ENCODE data around the gene VAMP2.

Gene VAMP2

DNA sequence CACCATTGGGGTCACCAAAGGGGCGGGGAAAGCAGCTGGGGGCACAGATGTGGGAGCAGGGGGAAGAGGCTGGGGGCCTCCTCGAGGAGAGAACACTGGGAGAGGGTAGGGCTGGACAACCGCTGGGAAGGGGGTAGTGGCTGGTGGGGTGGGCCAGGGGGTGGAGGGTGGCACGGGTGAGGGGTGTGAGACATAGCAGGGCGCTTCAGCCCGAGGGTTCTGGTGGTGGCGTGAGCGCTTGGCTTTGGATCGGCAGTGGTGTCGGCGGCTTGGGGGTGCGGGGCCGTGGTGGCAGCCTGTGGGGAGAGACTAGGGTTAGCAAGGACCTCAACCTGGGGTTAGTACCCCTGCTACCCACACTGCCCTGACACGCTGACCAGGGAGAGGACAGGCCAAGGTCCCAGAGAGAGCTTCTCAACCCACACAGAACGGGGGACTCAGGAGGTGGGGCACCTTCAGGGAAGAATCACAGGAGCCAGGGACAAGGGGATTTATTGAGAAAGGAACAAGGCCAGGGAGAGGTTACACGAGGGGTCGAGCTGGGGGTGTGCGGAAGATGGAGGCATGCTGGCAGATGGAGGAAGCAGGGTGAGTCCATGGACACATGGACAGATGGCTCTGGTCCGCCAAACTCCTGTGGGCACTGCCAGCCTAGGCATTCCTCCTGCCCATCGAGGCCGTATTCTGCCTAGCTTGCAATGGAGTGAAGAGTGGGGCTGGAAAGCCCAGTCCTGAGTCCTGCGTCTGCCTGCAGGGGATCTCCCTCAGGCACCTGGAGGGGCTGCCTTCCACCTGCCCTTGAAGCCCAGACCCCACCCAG, 19.0 kb downstream of the VAMP2 start:
- DNase-seq (ENCODE audit: low read depth in 2 of 2): no peak

DNA sequence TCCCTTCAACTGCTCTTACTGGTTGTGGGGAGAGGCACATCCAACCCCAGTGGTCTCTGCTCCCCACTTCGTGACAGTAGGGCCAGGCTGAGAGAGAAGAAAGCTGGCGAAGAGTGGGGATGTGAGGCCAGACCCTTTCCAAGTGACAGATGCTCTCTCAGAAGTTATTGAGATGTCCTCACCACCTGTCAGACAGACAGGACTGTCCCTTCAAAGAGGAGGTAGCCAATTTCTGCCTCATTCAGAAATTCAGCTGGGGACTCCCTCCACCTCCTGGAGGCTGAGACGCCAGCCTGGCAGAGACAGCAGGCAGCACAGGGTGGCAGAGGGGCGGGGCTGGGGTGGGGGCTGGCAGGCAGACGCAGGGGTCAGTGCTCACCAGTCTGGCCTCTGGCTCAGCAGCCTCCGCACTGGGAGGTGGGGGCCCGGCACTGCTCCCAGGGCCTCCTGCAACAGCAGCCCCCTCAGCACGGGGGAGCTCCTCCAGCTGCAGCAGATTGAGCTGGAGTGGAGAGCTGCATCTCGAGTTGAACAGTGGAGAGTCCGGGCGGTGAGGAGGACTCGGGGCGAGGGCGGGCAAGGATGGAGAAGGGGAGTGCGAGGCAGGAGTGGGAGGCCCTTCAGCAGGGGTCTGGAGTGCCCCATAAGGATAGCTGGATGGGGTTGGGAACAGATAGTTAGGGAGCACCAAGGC, 19.7 kb downstream of the VAMP2 start:
- DNase-seq (ENCODE audit: low read depth in 2 of 2): no peak

DNA sequence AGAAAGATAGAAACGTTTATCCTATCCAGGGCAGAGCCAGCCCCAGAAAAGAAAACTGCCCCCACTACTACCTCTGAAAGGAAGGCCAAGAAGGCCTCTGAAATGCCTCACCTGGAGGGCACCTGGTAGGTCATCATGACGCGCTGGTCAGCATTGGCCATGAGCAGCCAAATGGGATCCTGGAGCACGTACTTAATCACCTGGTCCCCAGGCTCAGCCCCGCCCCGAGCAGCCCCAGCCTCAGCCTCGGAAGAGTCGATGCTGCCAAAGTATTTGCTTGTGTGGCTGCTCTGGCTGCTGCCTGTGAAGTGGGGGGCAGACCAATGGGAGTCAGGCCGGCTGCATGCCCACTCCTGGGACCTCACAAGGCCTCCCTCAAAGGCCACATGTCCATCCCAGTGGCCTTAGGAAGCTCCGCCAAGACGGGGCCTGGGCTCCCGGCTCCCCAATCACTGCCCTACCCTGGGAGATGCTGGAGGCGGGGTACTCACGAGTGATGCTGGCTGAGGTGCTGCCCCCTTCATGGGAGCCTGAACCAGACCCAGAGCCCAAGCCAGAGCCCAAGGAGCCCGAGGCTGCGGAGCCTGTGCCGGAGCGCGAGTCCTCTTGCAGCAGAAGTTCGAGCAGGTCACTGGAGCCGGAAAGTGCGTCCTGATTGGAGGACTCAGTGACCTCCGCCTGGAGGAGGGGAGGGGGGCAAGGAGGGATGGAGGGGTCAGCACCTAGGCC, 20.4 kb downstream of the VAMP2 start:
- no peak for DNase-seq (ENCODE audit: low read depth in 2 of 2)

GRCh38 chr17:8141741-8142140, 21.0 kb downstream of the VAMP2 start:
- no peak for DNase-seq (ENCODE audit: low read depth in 2 of 2)

DNA sequence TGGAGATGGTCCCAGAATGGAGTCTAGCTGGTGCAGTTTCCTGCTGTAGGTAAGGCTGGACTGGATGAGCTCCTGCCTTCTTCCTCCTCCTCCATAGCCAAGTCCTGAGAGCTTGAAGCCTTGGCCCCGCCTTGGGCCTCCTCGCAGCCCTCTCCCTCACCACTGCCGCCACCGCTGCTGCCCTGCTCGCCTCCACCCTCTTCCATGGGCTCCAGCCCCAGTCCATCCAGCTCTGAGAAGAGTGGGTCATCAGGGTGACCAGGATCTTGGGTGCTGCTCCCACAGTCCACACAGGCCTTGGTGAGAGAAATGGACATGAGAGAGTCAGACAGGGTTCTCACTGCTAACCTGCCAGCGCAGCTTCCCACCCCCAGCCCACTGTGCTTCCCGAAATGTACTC, 21.7 kb downstream of the VAMP2 start:
- DNase-seq (ENCODE audit: low read depth in 2 of 2): no peak

GRCh38 chr17:8140065-8141029, 22.4 kb downstream of the VAMP2 start:
- no peak for DNase-seq (ENCODE audit: low read depth in 2 of 2)

DNA sequence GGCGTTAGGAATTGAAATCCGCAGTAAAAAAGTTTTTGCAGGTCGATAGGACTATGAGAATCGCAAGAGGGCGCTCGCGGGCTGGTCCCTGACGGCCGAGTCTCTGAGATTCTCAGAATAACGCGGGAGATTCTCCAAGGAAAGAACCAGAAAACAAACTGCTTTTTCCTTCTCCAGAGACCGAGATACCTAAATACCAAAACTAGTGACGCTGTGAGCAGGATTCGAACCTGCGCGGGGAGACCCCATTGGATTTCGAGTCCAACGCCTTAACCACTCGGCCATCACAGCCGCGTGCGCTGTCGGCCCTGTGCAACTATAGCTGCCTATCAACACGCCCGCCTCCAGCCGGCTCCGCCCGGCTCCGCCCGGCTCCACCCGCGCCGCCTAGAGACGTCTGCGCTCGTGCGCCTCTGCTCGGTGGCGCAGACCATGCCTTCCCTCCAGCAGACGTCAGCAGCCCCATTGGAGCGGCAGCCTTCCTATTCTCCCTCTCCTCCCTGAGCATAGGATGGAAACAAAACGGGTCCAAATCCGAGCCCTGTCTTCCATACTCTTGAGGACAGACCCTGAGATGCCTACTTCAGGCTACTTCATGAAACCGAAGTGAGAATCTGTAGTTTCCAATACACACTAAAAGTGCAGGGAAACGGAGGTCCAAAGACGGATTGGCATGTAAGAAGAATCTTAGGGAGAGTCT, 23.9 kb downstream of the VAMP2 start:
- DNase-seq (ENCODE audit: low read depth in 2 of 2): peak; percentile 91 to 94

- no peak for DNase-seq (ENCODE audit: low read depth in 2 of 2)
Observed at GRCh38 chr17:8138374-8138671, 24.4 kb downstream of the VAMP2 start.

DNA sequence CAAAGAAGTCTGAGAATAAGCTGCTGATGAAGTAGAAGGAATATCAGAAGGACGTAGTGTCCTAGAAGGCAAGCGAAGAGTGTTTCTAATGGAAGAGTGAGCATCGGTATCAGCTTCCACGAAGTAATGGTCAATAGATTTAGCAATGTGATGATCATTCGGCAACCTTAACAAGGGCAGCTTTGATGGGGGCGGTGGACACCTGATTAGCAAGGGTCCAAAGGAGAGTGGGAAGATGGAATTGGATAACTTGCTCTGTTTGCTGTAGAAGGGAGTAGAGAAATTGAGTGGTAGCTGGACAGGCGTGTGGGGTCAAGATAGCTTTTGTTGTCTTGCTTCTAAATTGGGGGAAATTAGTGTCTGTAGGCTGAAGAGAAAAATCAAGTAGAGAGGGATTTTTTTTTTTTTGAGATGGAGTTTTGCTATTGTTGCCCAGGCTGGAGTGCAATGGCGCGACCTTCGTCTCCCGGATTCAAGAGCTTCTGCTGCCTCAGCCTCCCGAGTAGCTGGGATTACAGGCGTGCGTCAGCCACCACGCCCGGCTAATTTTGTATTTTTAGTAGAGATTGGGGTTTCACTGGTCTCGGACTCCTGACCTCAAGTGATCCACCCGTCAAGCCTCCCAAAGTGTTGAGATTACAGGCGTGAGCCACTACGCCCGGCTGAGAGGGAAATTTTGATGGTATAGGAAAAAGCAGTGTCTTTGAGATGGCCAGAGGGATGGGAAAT, 24.9 kb downstream of the VAMP2 start:
- DNase-seq (ENCODE audit: low read depth in 2 of 2): no peak

GRCh38 chr17:8133941-8134340, 28.8 kb downstream of the VAMP2 start:
- no peak for DNase-seq (ENCODE audit: low read depth in 2 of 2)

- DNase-seq (ENCODE audit: low read depth in 2 of 2): no peak
Observed at GRCh38 chr17:8133399-8133798, 29.3 kb downstream of the VAMP2 start.

DNA sequence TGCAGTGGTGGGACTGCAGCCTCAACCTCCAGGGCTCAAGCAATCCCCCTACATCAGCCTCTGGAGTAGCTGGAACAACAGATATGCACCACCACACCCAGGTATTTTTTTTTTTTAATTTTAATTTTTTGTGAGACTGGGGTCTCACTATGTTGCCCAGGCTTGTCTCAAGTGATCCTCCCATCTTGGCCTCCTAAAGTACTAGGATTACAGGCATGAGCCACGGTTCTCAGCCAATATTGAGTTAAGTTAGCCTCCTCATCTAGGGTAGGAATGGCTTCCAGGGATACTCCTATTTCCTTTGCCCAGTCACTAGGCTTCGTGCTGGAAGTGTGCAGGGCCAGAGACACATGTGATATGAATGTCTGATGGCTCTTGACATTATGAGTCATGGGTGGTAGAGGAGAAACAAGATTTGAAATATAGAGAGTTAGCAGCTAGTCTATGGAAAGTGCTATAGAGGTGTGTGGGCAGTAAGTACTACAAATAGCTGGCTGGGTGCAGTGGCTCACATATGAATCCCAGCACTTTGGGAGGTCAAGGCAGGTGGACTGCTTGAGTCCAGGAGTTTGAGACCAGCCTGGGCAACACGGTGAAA, 30.8 kb downstream of the VAMP2 start:
- no peak for DNase-seq (ENCODE audit: low read depth in 2 of 2)

DNA sequence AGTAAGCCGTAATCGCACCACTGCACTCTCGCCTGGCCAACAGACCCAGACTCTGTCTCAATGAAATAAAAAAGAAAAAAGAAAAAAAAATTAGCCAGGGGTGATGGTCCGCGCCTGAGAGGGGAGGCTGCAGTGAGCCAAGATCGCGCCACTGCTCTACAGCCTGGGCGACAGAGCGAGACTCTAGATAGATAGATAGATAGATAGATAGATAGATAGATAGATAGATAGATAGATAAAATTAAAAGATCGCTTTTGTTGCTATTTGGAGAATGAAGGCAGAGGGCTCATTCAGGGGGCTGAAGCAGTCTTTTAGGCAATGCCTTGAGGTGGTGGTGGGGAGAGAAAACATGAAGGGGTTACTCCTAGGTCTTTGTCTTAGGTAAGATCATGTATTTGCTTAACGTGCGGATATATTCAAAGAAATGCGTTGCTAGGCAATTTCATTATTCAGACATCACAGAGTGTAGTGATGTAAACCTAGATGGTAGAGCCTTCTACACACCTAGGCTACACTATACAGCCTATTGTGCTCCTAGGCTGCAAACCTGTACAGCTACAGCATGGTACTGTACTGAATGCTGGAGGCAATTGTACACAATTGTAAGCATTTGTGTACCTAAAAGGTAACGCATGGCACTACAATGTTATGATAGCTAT, 34.5 kb downstream of the VAMP2 start:
- DNase-seq (ENCODE audit: low read depth in 2 of 2): no peak

GRCh38 chr17:8126491-8127066, 36.2 kb downstream of the VAMP2 start:
- DNase-seq (ENCODE audit: low read depth in 2 of 2): peak; percentile 42 to 47

- no peak for DNase-seq (ENCODE audit: low read depth in 2 of 2)
Observed at GRCh38 chr17:8125947-8126490, 36.7 kb downstream of the VAMP2 start.

GRCh38 chr17:8125154-8125946, 37.4 kb downstream of the VAMP2 start:
- DNase-seq (ENCODE audit: low read depth in 2 of 2): peak; percentile 73 to 79

DNA sequence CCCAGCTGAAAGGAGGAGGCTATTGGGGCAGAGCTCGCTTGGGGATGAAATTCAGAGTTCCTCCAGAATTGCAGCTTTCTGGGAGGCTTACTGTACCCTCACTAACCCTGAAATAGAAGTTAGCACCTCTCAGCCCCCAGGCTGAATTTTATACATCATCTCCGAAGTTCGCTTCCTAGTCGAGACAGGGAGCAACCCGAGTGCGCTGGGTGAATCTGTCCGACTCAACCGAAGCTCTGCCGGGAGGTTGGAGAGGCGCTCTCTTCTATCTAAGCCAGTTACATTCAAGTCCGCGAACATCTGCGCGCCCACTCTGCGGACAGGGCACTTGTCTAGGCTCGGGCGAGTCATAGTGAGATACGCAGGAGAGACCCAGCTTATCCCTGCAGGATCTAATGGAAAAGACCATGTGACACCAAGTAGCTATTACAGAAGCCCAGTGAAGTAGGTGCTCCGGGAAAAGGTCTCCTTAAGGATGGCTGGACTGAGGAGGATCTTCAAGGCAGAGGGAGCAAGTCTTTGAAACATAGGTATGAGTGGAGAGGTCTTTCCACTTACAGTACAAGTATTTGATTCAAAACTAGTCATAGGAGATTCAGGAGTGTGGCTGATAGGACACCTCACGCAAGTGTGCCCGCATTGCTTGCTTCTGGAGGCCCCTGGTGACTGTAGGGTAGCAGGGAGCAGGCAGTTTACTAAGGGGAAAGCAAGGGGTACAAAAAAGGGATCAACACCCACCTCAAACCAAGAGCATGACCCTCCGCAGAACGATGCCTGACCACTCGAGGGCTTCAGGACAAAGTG, 38.2 kb downstream of the VAMP2 start:
- no peak for DNase-seq (ENCODE audit: low read depth in 2 of 2)
